HT1080 (cell line): Measurements from ENCODE around the gene LGALS7. TPM values are rescaled to one million over a fixed set of nuclear protein-coding genes. Genes with fewer than 3 reads are reported as not detected.
"Not testable (repeated sequence)": the region's sequence is repeated elsewhere in the genome, so short reads cannot be mapped to it uniquely, and the experiment has no call there.

Experiments
- DNase-seq: peaks from one replicate; pipeline ENCODE4 v3.0.0-alpha.2; 2015; ENCODE audit warnings: low read depth
- total RNA-seq: library from RNA; depleted of rRNA; stranded (reverse); fragments of >200 nt; shearing (Covaris generic); gene quantifications from 2 replicates; pipeline ENCODE4 v1.2.3, GENCODE V29; 2014

LGALS7 gene
- total RNA-seq, 1 experiment from 2014 or later = not detected

DNA sequence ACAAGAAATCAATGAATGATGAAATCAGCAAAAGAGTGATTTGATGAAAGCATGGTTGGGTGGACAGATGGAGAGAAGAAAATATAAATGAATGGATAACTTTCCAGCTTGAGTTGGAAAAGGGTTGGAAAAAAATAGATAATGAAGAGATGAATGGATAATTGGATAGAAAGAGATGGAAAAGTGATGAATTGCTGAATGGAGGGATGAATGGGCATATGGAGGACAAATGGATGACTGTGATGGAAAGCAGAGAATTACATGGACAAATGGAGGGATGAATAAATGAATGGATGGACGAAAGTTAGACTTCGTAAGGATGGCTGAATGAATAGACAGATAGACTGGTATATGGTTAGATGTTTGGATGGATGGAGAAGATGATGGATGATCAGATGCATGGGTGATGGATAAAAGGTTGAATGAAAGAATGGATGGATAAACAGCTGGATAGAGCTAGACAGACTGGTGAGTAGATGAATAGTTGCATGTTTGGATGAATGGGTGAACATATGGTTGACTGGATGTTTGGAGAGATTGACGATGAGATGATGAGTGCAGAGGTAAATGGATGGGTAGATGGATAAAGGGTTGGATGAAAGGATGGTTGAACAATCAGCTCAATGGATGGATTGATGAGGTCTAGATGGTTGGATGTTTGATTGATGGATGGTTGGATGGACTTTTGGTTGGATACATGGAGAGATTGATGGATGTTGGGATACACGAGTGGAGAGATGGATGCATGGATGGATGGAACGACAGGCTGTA is 27.4 kb upstream of the LGALS7 start:
- no peak for DNase-seq

DNA sequence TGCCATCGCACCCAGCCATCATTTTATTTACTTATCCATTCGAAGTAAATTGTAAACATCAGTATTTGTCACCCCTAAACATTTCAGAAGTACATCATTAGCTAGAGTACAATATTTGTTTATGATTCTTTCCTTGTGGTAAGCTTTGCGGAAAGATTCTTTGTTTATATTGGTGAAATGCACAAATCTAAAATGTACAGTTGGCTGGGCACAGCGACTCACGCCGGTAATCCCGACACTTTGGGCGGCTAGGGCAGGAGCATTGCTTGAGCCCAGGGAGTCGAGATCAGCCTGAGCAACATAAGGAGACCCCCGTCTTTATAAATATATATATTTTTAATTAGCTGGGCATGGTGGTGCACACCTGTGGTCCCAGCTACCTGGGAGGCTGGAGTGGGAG is 25.8 kb upstream of the LGALS7 start:
- DNase-seq = no peak

DNA sequence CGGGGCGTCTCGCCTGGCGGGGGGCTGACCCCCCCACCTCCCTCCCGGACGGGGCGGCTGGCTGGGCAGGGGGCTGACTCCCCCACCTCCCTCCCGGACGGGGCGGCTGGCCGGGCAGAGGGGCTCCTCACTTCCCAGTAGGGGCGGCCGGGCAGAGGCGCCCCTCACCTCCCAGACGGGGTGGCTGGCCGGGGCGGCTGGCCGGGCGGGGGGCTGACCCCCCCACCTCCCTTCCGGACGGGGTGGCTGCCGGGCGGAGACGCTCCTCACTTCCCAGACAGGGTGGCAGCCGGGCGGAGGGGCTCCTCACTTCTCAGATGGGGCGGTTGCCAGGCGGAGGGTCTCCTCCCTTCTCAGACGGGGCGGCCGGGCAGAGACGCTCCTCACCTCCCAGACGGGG is 24.5 kb upstream of the LGALS7 start:
- DNase-seq = not testable (repeated sequence)

DNA sequence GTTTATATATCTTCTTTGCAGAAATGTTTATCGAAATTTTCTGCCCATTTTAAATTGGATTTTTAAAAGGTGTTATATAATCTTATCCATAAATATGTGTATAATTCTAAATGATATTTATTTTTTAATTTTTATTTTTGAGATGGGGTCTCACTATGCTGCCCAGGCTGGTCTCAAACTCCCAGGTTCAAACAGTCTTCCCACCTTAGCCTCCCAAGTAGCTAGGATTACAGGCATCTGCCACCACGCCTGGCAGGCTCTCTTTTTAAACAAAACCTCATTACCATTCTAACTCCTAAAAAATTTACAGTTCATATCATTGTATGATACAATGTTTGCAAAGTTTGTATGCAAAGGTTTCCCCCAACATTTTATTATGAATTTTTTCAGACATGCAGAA is 22.8 kb upstream of the LGALS7 start:
- no peak for DNase-seq

DNA sequence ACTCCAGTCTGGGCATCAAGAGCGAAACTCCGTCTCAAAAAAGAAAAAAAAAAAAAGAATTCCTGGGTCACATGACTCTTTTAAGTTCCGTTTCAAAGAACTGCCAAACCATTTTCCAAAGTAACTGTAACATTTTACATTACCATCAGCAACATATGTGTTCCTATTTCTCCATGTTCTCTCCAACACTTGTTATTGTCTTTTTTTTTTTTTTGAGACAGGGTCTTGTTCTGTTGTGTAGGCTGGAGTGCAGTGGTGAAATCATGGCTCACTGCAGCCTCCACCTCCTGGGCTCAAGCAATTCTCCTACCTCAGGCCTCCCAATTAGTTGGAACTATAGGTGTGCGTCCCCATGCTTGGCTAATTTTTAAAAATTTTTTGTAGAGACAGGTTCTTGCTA is 22.2 kb upstream of the LGALS7 start:
- no peak for DNase-seq

DNA sequence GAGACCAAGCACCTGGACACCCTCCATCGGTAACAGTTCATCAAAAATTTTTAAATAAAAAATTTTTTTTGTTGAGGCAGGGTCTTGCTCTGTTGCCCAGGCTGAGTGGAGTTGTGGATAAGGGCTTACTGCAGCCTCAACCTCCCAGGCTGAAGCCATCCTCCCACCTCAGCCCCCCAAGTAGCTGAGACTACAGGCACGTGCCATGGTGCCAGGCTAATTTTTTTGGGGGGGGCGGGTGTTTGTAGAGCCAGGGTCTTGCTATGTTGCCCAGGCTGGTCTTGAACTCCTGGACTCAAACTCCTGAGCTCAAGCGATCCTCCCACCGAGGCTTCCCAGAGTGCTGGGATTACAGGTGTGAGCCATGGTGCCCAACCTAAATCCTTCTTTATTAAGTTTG is 20.4 kb upstream of the LGALS7 start:
- DNase-seq = no peak

DNA sequence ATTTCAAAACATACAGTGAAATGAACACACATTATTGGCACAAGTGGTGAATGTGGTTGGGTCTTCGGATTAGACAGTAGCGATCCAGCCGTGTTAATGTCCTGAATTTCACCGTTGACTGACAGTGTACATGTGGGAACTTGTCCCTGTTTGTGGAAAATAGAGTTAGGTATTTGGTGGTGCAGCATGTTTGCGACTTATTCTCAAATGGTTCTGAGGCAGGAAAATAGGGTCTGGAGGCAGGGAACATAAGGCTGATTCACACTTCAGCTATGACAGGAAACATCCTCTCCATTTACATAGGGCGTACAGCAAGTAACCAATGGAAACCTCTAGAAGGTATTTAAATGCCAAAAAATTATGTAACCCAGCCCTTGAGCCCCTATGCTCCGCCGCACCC is 19.9 kb upstream of the LGALS7 start:
- DNase-seq = peak; percentile 30

DNA sequence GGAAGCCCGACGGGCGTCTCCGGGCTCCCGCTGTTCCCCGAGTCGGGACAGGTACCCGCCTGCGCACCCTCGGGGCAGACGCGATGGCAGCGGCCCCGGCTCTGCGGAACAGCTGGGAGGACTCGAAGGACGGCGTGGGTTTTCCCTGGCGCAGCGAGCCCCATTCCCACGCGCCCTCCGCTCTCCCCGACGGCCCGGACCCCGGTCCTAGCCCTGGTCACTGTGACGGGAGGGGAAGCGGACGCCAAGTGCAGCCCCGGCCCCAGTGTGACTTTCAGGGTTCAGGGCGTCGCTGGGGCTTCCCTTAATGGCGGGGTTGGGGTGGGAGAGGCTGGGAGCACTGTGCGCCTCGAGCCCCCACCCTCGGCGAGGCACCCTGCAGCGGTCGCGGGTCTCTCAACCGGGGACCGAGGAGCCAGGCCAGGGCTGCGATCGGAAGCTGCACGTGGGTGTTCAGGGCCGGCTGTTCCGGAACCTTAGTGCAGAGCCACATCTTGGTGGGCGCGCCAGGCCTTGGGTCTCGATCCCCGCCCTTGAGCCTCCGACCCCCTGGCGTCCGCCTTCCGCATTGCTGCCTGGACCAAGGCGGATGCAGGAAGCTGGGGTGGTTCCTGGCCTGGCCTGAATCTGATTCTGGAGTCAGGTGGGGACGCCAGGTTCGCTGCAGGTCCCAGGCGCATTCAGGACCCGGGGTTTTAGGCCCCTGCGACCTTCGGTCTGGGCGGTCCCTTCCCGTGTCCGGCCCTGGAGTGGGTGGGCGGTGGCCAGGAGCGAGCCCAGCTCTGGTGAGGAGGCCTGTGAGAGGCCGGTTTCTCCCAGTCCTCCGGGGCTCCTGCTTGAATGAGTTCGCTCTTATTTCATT is 19.2 kb upstream of the LGALS7 start:
- DNase-seq = no peak

DNA sequence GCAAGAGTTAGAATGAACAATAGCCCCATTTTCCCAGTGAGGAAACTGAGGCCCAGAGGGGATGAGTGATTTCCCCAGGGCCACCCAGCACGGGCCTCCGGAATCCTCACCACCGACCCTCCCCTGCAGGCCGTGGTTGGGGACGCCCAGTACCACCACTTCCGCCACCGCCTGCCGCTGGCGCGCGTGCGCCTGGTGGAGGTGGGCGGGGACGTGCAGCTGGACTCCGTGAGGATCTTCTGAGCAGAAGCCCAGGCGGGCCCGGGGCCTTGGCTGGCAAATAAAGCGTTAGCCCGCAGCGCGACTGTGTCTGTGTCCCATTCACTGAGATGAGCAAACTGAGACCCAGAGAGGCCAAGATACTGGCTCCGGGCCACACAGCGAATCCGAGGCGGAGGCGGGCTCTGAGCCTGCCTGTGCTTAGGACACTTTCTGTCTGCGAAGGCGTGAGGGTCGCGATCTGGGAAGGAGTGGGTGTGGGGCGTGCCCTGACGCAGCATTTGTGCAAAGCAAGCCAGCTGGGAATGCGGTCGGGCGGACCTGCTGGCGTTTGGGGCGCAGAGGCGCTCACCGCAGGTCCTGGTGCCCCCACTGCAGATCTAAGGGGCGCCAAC is 18.2 kb upstream of the LGALS7 start:
- DNase-seq = not testable (repeated sequence)

DNA sequence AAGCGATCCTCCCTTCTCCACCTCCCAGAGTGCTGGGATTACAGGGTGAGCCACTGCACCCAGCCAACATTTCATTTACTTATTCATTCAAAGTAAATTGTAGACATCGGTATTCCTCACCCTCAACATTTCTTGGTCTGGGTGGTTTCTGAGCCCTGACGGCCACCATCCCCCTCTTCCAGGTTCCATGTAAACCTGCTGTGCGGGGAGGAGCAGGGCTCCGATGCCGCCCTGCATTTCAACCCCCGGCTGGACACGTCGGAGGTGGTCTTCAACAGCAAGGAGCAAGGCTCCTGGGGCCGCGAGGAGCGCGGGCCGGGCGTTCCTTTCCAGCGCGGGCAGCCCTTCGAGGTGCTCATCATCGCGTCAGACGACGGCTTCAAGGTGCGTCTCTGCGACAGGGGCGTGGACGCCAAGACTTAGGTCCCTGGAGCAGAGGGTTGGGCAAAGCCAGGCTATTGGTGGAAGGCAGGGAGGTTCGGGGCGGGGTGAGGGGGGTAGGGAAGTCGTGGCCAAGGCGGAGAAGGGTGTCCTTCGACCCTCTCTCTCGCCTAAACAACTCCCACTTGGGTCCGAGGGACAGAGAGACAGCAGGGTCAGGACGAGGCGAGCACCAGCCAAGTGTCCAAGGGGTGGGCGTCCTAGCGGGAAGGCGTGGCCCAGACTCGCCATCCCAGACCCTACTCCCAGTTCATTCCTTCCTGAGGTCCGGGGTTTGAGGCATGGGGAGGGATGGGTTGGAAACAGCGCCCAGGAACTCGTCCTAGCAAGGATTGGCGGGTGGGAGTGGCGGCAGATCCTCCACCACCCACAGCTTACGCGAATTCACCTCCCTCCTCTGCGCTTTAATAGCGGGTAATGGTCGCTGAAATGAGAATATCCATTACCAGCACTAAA is 17.4 kb upstream of the LGALS7 start:
- not testable (repeated sequence) for DNase-seq

DNA sequence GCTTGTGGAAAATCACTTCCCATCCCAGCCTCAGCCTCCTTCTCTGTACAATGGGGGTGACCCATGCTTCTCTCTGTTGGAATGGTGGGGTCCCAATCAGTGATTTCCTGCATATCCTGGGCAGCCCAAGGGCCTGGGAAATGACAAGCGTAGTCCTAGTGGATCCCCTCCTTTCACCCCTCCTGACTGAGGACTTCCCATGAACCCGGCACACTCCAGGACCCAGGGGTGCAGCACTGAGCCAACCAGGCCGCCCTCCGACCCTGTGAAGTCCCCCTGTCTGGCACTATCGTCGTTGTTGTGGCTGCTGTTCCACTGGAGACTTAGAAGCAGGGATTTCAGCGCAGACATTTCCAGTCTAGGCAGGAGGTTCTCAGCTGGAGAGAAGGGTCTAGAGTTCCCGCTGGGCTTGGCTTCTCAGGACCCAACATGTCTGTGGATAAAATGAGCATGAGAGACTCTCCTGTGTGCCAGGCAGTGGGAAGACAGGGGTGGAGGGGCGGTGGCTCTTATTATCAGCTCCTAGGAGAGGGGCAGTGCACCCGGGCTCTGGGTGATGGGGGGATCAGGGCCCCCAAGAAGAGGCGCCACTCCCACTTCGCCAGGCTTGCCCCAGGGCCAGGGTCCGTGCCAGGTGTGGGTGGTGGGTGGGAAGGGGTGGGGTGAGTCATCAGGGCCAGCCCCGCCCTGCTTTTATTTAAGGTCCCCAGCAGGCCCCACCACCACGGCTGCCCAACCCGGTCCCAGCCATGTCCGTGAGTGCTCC is 15.3 kb upstream of the LGALS7 start, which contains the start of gene LGALS7B:
TSS of gene LGALS7B (plus strand) at position 723 of the 766 bp plus-strand sequence. CDS start at position 750, 27 bp downstream.
- DNase-seq = no peak

DNA sequence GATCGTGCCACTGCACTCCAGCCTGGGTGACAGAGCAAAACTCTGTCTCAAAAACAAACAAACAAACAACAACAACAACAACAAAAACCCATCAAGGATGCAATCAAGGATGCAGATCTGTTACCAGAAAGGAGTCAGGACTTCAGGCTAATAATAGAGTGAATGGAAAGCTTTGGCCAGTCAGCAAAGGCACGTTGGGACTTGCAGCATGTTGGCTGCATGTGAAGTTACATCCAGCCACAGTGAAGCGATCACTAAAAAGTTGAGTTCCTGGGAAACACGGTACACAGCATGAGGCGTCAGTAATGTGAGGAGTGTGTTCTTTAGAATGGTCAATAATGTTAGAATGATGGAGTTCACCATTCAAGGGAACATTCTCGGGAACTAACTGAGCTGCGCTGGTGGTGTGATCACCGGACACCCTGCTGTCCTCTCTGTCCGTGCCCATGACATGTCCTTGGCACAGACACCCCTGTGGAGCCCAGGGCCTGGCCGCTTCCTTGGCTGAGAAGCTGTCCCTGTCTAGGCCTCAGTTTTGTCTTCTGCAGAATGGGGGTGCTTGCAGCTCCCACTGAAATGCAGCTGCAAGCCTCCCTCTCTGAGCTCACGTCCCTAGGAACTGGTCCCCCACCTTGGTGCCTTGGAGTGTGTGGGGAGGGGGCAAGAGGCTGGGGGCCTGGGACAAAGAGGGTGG is 13.4 kb upstream of the LGALS7 start:
- no peak for DNase-seq

DNA sequence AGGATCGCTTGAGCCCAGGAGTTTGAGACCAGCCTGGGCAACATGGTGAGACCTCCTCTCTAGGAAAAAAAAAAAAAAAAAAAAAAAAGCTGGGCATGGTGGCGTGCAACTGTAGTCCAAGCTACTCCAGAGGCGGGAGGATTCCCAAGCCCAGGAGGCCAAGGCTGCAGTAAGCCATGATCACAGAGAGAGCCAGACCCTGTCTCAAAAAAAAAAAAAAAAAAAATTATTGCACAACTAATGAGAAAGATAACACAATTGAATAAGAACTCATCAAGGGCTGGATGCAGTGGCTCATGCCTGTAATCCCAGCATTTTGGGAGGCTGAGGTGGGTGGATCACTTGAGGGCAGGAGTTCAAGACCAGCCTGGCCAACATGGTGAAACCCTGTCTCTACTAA is 12.7 kb upstream of the LGALS7 start:
- DNase-seq = not testable (repeated sequence)

DNA sequence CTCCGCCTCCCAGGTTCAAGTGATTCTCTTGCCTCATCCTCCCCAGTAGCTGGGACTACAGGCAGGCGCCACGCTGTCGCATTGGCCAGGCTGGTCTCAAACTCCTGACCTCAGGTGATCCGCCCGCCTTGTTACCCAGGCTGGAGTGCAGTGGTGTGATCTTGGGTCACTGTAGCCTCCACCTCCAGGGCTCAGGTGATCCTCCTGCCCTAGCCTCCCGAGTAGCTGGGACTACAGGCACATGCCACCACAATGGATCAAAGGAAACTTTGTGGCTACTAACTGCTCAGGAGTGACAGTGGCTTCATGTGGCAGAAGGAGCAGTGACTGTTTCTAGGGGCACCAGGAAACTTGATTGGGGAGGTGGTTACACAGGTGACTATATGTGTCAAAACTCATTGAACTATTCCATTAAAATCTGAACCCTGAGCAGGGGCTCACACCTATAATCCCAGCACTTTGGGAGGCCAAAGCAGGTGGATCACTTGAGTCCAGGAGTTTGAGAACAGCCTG is 11.9 kb upstream of the LGALS7 start:
- no peak for DNase-seq

DNA sequence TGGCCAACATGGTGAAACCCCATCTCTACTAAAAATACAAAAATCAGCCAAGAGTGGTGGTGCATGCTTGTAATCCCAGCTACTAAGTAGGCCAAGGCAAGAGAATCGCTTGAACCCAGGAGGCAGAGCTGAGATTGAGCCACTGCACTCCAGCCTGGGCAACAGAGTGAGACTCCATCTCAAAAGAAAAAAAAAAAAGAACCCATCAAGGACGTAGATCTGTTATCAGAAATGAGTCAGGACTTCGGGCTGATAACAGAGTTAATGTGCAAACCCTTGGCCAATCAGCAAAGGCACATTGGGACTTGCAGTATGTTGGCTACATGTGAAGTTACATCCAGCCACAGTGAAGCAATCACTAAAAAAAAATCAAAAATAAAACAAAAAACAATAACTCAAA is 10.9 kb upstream of the LGALS7 start:
- no peak for DNase-seq

DNA sequence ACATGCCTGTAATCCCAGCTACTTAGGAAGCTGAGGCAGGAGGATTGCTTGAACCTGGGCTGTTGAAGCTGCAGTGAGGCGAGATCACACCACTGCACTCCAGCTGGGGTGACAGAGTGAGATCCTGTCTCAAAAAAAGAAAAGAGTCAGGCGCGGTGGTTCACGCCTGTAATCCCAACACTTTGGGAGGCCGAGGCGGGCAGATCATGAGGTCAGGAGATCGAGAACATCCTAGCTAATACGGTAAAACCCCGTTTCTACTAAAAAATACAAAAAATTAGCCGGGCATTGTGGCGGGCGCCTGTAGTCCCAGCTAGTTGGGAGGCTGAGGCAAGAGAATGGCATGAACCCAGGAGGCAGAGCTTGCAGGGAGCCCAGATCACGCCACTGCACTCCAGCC is 8.9 kb upstream of the LGALS7 start:
- not testable (repeated sequence) for DNase-seq

DNA sequence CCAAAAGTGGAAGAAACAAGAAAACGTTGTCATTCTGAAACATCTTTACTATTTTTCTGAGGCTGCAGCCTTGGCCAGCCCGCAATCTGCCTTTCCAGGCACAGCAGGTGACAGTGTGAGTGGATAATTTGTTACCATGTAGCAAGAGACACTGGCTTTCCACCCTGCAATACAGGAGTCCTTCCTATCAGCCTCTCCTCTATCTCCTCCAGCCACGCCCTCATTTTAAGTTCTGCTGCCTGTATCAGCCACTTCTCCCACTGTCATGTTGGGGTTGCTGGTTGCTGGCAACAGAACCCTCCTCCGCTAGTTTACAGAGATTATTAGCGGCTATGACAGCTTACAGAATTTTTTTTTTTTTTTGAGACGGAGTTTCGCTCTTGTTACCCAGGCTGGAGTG is 7.7 kb upstream of the LGALS7 start:
- no peak for DNase-seq

DNA sequence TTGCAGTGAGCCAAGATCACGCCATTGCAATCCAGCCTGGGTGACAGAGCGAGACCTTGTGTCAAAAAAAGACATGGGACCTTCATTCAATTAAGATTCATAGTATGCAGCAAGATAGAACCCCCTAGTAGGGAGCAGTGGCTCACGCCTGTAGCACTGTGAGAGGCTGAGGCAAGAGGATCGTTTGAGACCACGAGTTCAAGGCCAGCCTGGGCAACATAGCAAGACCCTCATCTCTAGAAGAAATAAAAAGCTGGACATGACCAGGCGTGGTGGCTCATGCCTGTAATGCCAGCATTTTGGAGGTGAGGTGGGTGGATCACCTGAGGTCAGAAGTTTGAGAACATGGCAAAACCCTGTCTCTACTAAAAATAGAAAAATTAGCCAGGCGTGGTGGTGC is 7.1 kb upstream of the LGALS7 start:
- no peak for DNase-seq

DNA sequence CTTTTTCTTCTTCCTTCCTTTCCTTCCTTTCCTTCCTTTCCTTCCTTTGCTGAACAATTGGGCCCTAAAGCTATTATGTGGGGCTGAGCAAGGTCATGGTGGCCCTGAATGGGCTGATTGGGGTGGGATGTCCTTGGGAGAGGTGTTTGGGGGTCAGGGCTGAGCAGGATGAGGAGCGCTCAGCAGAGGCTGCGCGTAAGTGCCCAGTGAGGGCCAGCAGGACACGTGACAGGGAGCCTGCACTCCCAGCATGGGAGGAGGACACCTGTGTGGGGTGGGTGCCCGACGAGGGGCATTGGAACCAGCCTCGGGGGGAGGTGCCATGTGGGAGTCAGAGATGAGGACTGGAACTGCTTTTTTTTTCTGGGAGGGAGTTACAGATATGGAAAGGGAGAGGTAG is 5.4 kb upstream of the LGALS7 start:
- DNase-seq = no peak
